ENCODE data around the gene PLXNA4. TPM values are rescaled to one million over a fixed set of nuclear protein-coding genes. Genes with fewer than 3 reads are reported as not detected.

Gene PLXNA4
- total and polyA plus RNA-seq, 8 donors, result 0.15 to 12.8 (median 1.6) TPM

GRCh38 chr7:132618956-132619305, 42.7 kb upstream of the PLXNA4 start:
- no peak for DNase-seq
- intact Hi-C loops (cut with DNase I; ENCODE audit: low total_unique reads), result no loop called here
- 72 to 87% (median 80%) methylated on average over 2 of the region's 2 CpGs for WGBS, 5 donors
- Histone ChIP-seq H3K36me3 (no peaks in the 10 kb centered on the region), H3K27me3 (peaks cover 0 to 27% (median 0%) of the 10 kb centered on the region in 3 donors), H3K4me3 (no peak overlapping the region), H3K27ac (no peak overlapping the region), H3K9me3 (peaks cover 0 to 5% (median 0%) of the 10 kb centered on the region in 4 donors), H3K4me1 (peaks cover 0 to 13% (median 6%) of the 10 kb centered on the region in 4 donors)
- no peak for TF ChIP-seq POLR2AphosphoS5 (IDR thresholded peaks at IDR 0.05)
- no peak for TF ChIP-seq EP300 (IDR thresholded peaks at IDR 0.05)
- TF ChIP-seq POLR2A (IDR thresholded peaks at IDR 0.05), result no peak
- TF ChIP-seq CTCF (IDR thresholded peaks at IDR 0.05), result no peak

- Histone ChIP-seq H3K4me1 (peaks cover 0 to 13% (median 6%) of the 10 kb centered on the region in 4 donors), H3K36me3 (no peaks in the 10 kb centered on the region), H3K9me3 (peaks cover 0 to 5% (median 0%) of the 10 kb centered on the region in 4 donors), H3K27ac (no peak overlapping the region), H3K4me3 (no peak overlapping the region), H3K27me3 (peaks cover 0 to 27% (median 0%) of the 10 kb centered on the region in 3 donors)
- TF ChIP-seq EP300 (IDR thresholded peaks at IDR 0.05) (no peak), POLR2AphosphoS5 (IDR thresholded peaks at IDR 0.05) (no peak), CTCF (IDR thresholded peaks at IDR 0.05) (no peak)
- WGBS, 5 donors, result 69 to 75% (median 73%) methylated on average over 2 of the region's 2 CpGs
- intact Hi-C loops (cut with DNase I; ENCODE audit: low total_unique reads), result no loop called here
- DNase-seq, result no peak
Observed at GRCh38 chr7:132618271-132618955, 42.1 kb upstream of the PLXNA4 start.

GRCh38 chr7:132614428-132615318, 38.4 kb upstream of the PLXNA4 start:
- WGBS, 5 donors, result 16 to 21% (median 18%) methylated on average over 25 of the region's 25 CpGs
- intact Hi-C loops (cut with DNase I; ENCODE audit: low total_unique reads), result no loop called here
- Histone ChIP-seq H3K27me3 (peaks cover 0 to 23% (median 0%) of the 10 kb centered on the region in 3 donors), H3K9me3 (peaks cover 0 to 5% (median 0%) of the 10 kb centered on the region in 4 donors), H3K27ac (no peak overlapping the region), H3K4me3 (peak overlapping the region; percentile 16 to 33 (median 22)), H3K4me1 (peaks cover 0 to 13% (median 6%) of the 10 kb centered on the region in 4 donors), H3K36me3 (no peaks in the 10 kb centered on the region)
- DNase-seq, result peak in 1 of 2 donors; percentile 74
- TF ChIP-seq EP300 (IDR thresholded peaks at IDR 0.05), result no peak
- TF ChIP-seq POLR2A (IDR thresholded peaks at IDR 0.05), result no peak
- TF ChIP-seq CTCF (IDR thresholded peaks at IDR 0.05), result no peak
- TF ChIP-seq POLR2AphosphoS5 (IDR thresholded peaks at IDR 0.05), result no peak

GRCh38 chr7:132613737-132614136, 37.5 kb upstream of the PLXNA4 start:
- TF ChIP-seq POLR2A (IDR thresholded peaks at IDR 0.05) (no peak), EP300 (IDR thresholded peaks at IDR 0.05) (no peak), POLR2AphosphoS5 (IDR thresholded peaks at IDR 0.05) (no peak), CTCF (IDR thresholded peaks at IDR 0.05) (no peak)
- H3K27ac ChIP-seq, result no peak overlapping the region
- 66 to 80% (median 75%) methylated on average over 2 of the region's 2 CpGs for WGBS, 5 donors
- H3K9me3 ChIP-seq, result peaks cover 0 to 5% (median 0%) of the 10 kb centered on the region in 4 donors
- no peaks in the 10 kb centered on the region for H3K36me3 ChIP-seq
- peaks cover 0 to 13% (median 6%) of the 10 kb centered on the region in 4 donors for H3K4me1 ChIP-seq
- no peak overlapping the region for H3K4me3 ChIP-seq
- no peak for DNase-seq
- intact Hi-C loops (cut with DNase I; ENCODE audit: low total_unique reads), result no loop called here
- H3K27me3 ChIP-seq, result peaks cover 0 to 23% (median 0%) of the 10 kb centered on the region in 3 donors

Measured in stomach (tissue), 9 donors.